Measurements from ENCODE around the gene HACD1. TPM values are rescaled to one million over a fixed set of nuclear protein-coding genes. Genes with fewer than 3 reads are reported as not detected.
"Not testable (repeated sequence)": the region's sequence is repeated elsewhere in the genome, so short reads cannot be mapped to it uniquely, and the experiment has no call there.

Gene HACD1
- total RNA-seq, 1 experiment from 2014 or later: 35.5 TPM

GRCh38 chr10:17643755-17644484 is 26.7 kb upstream of the HACD1 start, which contains the start of gene STAM:
TSS of gene STAM (plus strand) at chr10:17644151. CDS start at chr10:17644340, 189 bp downstream.
- DNase-seq (ENCODE audit: low spot score): peak; percentile 70

GRCh38 chr10:17643339-17643754 is 26.2 kb upstream of the HACD1 start:
- DNase-seq (ENCODE audit: low spot score): no peak

GRCh38 chr10:17640331-17640816 is 23.2 kb upstream of the HACD1 start:
- DNase-seq (ENCODE audit: low spot score): no peak

- no peak for DNase-seq (ENCODE audit: low spot score)
Observed at GRCh38 chr10:17637869-17638268, 20.7 kb upstream of the HACD1 start.

- no peak for DNase-seq (ENCODE audit: low spot score)
Observed at GRCh38 chr10:17633353-17633752, 16.2 kb upstream of the HACD1 start.

GRCh38 chr10:17632590-17632989 is 15.4 kb upstream of the HACD1 start:
- DNase-seq (ENCODE audit: low spot score): not testable (repeated sequence)

- no peak for DNase-seq (ENCODE audit: low spot score)
Observed at GRCh38 chr10:17626656-17627055, 9.5 kb upstream of the HACD1 start.

- DNase-seq (ENCODE audit: low spot score): no peak
Observed at GRCh38 chr10:17624996-17625395, 7.8 kb upstream of the HACD1 start.

- DNase-seq (ENCODE audit: low spot score): no peak
Observed at GRCh38 chr10:17622061-17622460, 4.9 kb upstream of the HACD1 start.

- DNase-seq (ENCODE audit: low spot score): peak; percentile 23
Observed at GRCh38 chr10:17616403-17617030, 657 bp downstream of the HACD1 start.

- DNase-seq (ENCODE audit: low spot score): no peak
Observed at GRCh38 chr10:17609523-17610079, 7.6 kb downstream of the HACD1 start.

- peak; percentile 39 for DNase-seq (ENCODE audit: low spot score)
Observed at GRCh38 chr10:17607603-17608332, 9.4 kb downstream of the HACD1 start.

GRCh38 chr10:17607060-17607459 is 10.1 kb downstream of the HACD1 start:
- no peak for DNase-seq (ENCODE audit: low spot score)

GRCh38 chr10:17606547-17607040 is 10.6 kb downstream of the HACD1 start:
- DNase-seq (ENCODE audit: low spot score): no peak

GRCh38 chr10:17605936-17606335 is 11.2 kb downstream of the HACD1 start:
- no peak for DNase-seq (ENCODE audit: low spot score)

GRCh38 chr10:17599089-17599488 is 18.1 kb downstream of the HACD1 start:
- peak; percentile 16 for DNase-seq (ENCODE audit: low spot score)

GRCh38 chr10:17597386-17597785 is 19.8 kb downstream of the HACD1 start:
- no peak for DNase-seq (ENCODE audit: low spot score)

- no peak for DNase-seq (ENCODE audit: low spot score)
Observed at GRCh38 chr10:17590969-17591645, 26.1 kb downstream of the HACD1 start.

- not testable (repeated sequence) for DNase-seq (ENCODE audit: low spot score)
Observed at GRCh38 chr10:17589316-17589715, 27.9 kb downstream of the HACD1 start.

GRCh38 chr10:17588420-17588819 is 28.8 kb downstream of the HACD1 start:
- DNase-seq (ENCODE audit: low spot score): no peak

- not testable (repeated sequence) for DNase-seq (ENCODE audit: low spot score)
Observed at GRCh38 chr10:17587321-17587720, 29.9 kb downstream of the HACD1 start.
